ENCODE data around the gene TBC1D4. TPM values are rescaled to one million over a fixed set of nuclear protein-coding genes. Genes with fewer than 3 reads are reported as not detected.

TBC1D4 gene
- total RNA-seq, 1 experiment from 2014 or later, result 177 TPM

GRCh38 chr13:75470676-75471075 lies 11.3 kb downstream of the TBC1D4 start:
- H3K36me3 ChIP-seq (ENCODE audit: control insufficient read depth, insufficient read depth, low read length), result no peaks in the 10 kb centered on the region
- Mint-ChIP-seq H3K9me3 (ENCODE audit: unreplicated experiment) (no peaks in the 10 kb centered on the region), H3K27ac (ENCODE audit: unreplicated experiment) (no peak overlapping the region), H3K27me3 (ENCODE audit: insufficient read depth, unreplicated experiment) (no peaks in the 10 kb centered on the region), H3K4me1 (ENCODE audit: low read depth, unreplicated experiment) (peaks cover 29% of the 10 kb centered on the region), H3K36me3 (ENCODE audit: insufficient read depth, unreplicated experiment) (peaks cover 57% of the 10 kb centered on the region), H3K4me3 (ENCODE audit: unreplicated experiment) (no peak overlapping the region)
- DNase-seq, result no peak
- BruUV-seq (replicated peaks), result no TSS peak
- no peak overlapping the region for H3K4me3 ChIP-seq (ENCODE audit: low read depth, low read length)
- POLR2A ChIA-PET, result no interaction called here
- H3K4me1 ChIP-seq, result peaks cover 30% of the 10 kb centered on the region
- TF ChIP-seq, protein P1, sequence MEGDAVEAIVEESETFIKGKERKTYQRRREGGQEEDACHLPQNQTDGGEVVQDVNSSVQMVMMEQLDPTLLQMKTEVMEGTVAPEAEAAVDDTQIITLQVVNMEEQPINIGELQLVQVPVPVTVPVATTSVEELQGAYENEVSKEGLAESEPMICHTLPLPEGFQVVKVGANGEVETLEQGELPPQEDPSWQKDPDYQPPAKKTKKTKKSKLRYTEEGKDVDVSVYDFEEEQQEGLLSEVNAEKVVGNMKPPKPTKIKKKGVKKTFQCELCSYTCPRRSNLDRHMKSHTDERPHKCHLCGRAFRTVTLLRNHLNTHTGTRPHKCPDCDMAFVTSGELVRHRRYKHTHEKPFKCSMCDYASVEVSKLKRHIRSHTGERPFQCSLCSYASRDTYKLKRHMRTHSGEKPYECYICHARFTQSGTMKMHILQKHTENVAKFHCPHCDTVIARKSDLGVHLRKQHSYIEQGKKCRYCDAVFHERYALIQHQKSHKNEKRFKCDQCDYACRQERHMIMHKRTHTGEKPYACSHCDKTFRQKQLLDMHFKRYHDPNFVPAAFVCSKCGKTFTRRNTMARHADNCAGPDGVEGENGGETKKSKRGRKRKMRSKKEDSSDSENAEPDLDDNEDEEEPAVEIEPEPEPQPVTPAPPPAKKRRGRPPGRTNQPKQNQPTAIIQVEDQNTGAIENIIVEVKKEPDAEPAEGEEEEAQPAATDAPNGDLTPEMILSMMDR (IDR thresholded peaks at IDR 0.05; ENCODE audit: insufficient read depth in 1 of 2, low read depth in 1 of 2, low read length in 1 of 2, severe bottlenecking in 1 of 2, unreplicated experiment in 1 of 2), result no peak
- H3K9me3 ChIP-seq, result no peaks in the 10 kb centered on the region
- intact Hi-C loops (cut with micrococcal nuclease; ENCODE audit: unreplicated experiment), result no loop called here
- CTCF ChIA-PET, result no interaction called here
- no peaks in the 10 kb centered on the region for H3K27me3 ChIP-seq (replicated peaks; ENCODE audit: control insufficient read depth, insufficient read depth, low read length)

DNA sequence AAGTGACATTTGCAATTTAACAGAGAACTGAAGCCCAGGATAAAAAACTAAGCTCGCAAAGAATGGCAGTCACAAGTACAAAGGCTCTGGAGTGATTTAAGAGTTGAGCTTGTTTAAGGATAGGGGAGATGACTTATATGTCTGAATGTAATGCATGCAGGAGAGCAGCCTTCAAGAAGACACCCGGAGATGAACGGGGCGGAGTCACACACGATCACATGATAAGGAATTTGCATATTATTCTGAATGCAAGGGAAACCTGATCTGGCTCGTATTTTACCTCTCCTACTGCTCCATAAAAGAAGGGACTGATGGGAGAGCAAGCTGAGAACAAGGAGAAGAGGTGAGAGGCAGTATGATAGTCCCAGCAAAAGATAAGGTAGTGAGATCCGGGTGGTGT lies 12.9 kb downstream of the TBC1D4 start:
- Histone ChIP-seq H3K9me3 (no peaks in the 10 kb centered on the region), H3K27me3 (replicated peaks; ENCODE audit: control insufficient read depth, insufficient read depth, low read length) (no peaks in the 10 kb centered on the region), H3K36me3 (ENCODE audit: control insufficient read depth, insufficient read depth, low read length) (peaks cover 3% of the 10 kb centered on the region), H3K4me1 (peaks cover 31% of the 10 kb centered on the region), H3K4me3 (ENCODE audit: low read depth, low read length) (no peak overlapping the region)
- Mint-ChIP-seq H3K36me3 (ENCODE audit: insufficient read depth, unreplicated experiment) (peaks cover 65% of the 10 kb centered on the region), H3K27me3 (ENCODE audit: insufficient read depth, unreplicated experiment) (no peaks in the 10 kb centered on the region), H3K4me3 (ENCODE audit: unreplicated experiment) (no peak overlapping the region), H3K27ac (ENCODE audit: unreplicated experiment) (peak overlapping the region; percentile 68), H3K4me1 (ENCODE audit: low read depth, unreplicated experiment) (peaks cover 35% of the 10 kb centered on the region), H3K9me3 (ENCODE audit: unreplicated experiment) (no peaks in the 10 kb centered on the region)
- ChIA-PET CTCF (interaction anchor here (1.1 kb wide), 1 partner anchor 13 kb away, joined by 7 read pairs; the partner anchor contains the start of gene TBC1D4), POLR2A (no interaction called here)
- intact Hi-C loops (cut with micrococcal nuclease; ENCODE audit: unreplicated experiment), result no loop called here
- no TSS peak for BruUV-seq (replicated peaks)
- TF ChIP-seq, protein P1 (IDR thresholded peaks at IDR 0.05; ENCODE audit: insufficient read depth in 1 of 2, low read depth in 1 of 2, low read length in 1 of 2, severe bottlenecking in 1 of 2, unreplicated experiment in 1 of 2), result no peak
- DNase-seq, result peak; percentile 38 to 45

- Mint-ChIP-seq H3K27ac (ENCODE audit: unreplicated experiment) (peak overlapping the region; percentile 68), H3K4me1 (ENCODE audit: low read depth, unreplicated experiment) (peaks cover 35% of the 10 kb centered on the region), H3K4me3 (ENCODE audit: unreplicated experiment) (no peak overlapping the region), H3K9me3 (ENCODE audit: unreplicated experiment) (no peaks in the 10 kb centered on the region), H3K27me3 (ENCODE audit: insufficient read depth, unreplicated experiment) (no peaks in the 10 kb centered on the region), H3K36me3 (ENCODE audit: insufficient read depth, unreplicated experiment) (peaks cover 69% of the 10 kb centered on the region)
- no peak overlapping the region for H3K4me3 ChIP-seq (ENCODE audit: low read depth, low read length)
- no TSS peak for BruUV-seq (replicated peaks)
- intact Hi-C loops (cut with micrococcal nuclease; ENCODE audit: unreplicated experiment), result no loop called here
- TF ChIP-seq, protein P1 (IDR thresholded peaks at IDR 0.05; ENCODE audit: insufficient read depth in 1 of 2, low read depth in 1 of 2, low read length in 1 of 2, severe bottlenecking in 1 of 2, unreplicated experiment in 1 of 2), result no peak
- H3K27me3 ChIP-seq (replicated peaks; ENCODE audit: control insufficient read depth, insufficient read depth, low read length), result no peaks in the 10 kb centered on the region
- H3K4me1 ChIP-seq, result peaks cover 31% of the 10 kb centered on the region
- peaks cover 3% of the 10 kb centered on the region for H3K36me3 ChIP-seq (ENCODE audit: control insufficient read depth, insufficient read depth, low read length)
- H3K9me3 ChIP-seq, result no peaks in the 10 kb centered on the region
- ChIA-PET CTCF (interaction anchor here (0.6 to 1.1 kb wide), 2 partner anchors 13 kb away, joined by 3 to 7 read pairs; partner anchors contain the start of gene TBC1D4), POLR2A (no interaction called here)
- DNase-seq, result no peak
Measured at GRCh38 chr13:75468602-75469001, 13.4 kb downstream of the TBC1D4 start.
